Measurements from ENCODE around the gene GZF1.

Gene GZF1

DNA sequence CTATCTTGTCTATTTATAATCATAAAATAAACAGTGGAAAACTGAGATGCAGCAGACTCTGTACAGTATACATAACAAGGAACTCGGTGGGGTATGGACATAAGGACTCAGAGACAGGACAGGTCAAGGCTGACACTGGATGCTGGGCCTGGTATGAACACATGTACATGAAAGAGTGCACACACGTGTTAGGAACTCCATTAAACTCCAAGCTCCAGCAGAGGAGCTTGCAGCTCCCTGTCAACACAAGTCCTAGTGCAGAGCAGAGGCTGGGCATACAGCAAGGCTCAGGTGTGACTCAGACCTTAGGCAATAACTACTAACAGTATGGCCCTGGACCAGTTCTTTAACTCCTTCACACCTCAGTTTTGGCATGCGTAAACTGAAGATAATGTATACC, 42.2 kb downstream of the GZF1 start:
- DNase-seq (ENCODE audit: low spot score), result no peak
- no peak overlapping the region for H3K4me3 ChIP-seq
- no peak overlapping the region for H3K27ac ChIP-seq
- no peak for TF ChIP-seq CTCF (IDR thresholded peaks at IDR 0.05)

DNA sequence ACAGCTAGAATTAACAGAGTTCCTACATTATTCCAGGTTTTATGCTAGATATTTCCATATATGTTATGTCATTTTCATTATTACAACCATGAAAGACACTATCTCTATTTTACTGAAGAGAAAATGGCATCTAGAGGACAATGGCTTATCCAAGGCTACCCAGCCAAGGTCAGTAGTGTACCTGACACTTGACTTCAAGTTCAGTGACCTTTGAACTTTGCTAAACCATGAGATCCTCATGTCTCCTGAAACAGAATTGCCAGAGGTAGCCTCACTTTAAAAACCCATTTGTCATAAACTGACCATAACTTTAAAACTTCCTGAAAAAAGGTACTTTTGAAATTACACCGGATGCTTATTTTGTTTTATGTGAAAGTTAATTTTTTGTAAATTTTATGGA, 44.9 kb downstream of the GZF1 start:
- no peak for TF ChIP-seq CTCF (IDR thresholded peaks at IDR 0.05)
- Histone ChIP-seq H3K4me3 (no peak overlapping the region), H3K27ac (no peak overlapping the region)
- DNase-seq (ENCODE audit: low spot score), result no peak

GRCh38 chr20:23407781-23408464, 45.9 kb downstream of the GZF1 start:
- Histone ChIP-seq H3K27ac (no peak overlapping the region), H3K4me3 (no peak overlapping the region)
- no peak for TF ChIP-seq CTCF (IDR thresholded peaks at IDR 0.05)
- no peak for DNase-seq (ENCODE audit: low spot score)

DNA sequence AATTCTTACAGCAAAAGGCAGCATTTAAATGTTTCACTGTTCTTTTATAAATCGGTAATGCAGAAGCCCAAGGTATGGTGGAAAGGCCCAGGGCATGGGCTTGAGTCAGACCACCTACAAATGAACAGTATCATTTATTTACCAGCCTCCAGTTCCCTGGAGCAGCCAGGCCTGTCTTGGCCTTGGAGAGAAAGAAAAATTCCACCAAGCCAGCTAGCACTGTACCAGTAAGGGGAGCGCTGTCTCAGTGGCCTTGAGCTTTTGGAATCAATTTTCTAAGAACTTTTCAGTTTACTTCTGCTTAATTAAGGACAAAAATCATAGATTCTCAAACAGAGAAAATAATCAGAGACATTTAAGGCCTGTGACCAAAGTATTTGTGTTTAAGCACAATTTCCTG, 47.0 kb downstream of the GZF1 start:
- H3K27ac ChIP-seq, result no peak overlapping the region
- H3K4me3 ChIP-seq, result no peak overlapping the region
- no peak for DNase-seq (ENCODE audit: low spot score)
- no peak for TF ChIP-seq CTCF (IDR thresholded peaks at IDR 0.05)

DNA sequence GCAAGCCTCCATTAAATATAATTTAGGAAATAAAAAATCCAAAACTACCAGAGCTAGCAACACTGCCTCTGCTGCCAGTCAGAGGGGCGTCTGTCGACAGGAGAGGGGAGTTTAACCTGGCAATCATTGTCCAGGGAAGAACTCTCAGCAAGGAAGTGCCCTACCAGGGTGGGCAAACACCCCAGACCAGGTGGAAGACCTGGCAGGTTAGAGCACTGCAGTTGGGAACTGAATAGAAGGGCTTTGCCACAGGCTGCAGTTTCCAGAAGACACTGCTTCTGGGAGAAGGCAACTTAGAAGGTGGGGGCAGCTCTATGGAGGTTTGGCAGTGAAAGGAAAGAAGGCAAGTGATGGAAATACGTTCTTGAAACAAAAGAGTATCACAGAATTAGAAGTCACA, 47.8 kb downstream of the GZF1 start:
- Histone ChIP-seq H3K27ac (no peak overlapping the region), H3K4me3 (no peak overlapping the region)
- no peak for TF ChIP-seq CTCF (IDR thresholded peaks at IDR 0.05)
- no peak for DNase-seq (ENCODE audit: low spot score)

GRCh38 chr20:23410916-23411695, 49.1 kb downstream of the GZF1 start:
- no peak for DNase-seq (ENCODE audit: low spot score)
- no peak overlapping the region for H3K27ac ChIP-seq
- no peak overlapping the region for H3K4me3 ChIP-seq
- no peak for TF ChIP-seq CTCF (IDR thresholded peaks at IDR 0.05)

DNA sequence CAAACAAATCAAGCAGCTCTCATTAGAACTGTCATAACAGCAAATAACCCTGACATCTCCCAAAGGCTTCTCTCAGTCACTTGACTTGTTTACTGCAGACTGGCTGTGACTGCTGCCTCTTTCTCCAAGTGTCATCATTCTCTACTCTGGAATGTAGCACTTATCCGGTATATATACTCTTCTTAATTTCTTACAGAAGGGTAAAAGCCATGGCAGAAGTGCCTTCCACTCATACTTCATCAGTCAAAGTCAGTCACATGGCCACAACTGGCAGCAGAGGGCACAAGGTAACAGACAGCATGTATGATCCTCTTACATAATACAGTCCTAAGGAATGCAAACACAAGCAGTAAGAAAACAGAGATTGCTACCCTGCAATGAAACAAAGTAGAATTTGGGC, 50.0 kb downstream of the GZF1 start:
- Histone ChIP-seq H3K4me3 (no peak overlapping the region), H3K27ac (no peak overlapping the region)
- DNase-seq (ENCODE audit: low spot score), result no peak
- no peak for TF ChIP-seq CTCF (IDR thresholded peaks at IDR 0.05)
